ENCODE data around the gene NR3C2. TPM values are rescaled to one million over a fixed set of nuclear protein-coding genes. Genes with fewer than 3 reads are reported as not detected.

The NR3C2 gene
- total RNA-seq, 1 experiment from 2014 or later = 0.16 TPM

DNA sequence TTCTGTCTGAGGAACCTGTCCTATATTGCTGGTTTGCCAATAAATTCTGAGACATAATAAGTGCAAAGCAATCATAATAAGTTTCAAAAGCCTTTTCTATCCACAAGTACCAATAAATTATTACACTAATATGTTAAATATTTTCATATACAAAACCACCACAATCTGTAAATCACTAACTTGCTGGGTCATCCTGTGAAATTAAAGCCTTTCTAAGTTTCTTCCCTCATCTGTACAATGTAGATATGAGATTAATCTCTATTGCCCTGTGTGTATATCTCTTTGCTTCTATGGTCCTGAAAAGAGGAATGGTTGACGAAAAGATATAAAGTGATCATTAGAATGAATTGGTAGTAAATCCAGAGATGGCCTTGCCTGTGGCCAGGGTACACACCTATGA, 231.6 kb downstream of the NR3C2 start:
- H3K4me1 Mint-ChIP-seq (ENCODE audit: low read depth, unreplicated experiment) = no peaks in the 10 kb centered on the region
- TF ChIP-seq, protein P1, sequence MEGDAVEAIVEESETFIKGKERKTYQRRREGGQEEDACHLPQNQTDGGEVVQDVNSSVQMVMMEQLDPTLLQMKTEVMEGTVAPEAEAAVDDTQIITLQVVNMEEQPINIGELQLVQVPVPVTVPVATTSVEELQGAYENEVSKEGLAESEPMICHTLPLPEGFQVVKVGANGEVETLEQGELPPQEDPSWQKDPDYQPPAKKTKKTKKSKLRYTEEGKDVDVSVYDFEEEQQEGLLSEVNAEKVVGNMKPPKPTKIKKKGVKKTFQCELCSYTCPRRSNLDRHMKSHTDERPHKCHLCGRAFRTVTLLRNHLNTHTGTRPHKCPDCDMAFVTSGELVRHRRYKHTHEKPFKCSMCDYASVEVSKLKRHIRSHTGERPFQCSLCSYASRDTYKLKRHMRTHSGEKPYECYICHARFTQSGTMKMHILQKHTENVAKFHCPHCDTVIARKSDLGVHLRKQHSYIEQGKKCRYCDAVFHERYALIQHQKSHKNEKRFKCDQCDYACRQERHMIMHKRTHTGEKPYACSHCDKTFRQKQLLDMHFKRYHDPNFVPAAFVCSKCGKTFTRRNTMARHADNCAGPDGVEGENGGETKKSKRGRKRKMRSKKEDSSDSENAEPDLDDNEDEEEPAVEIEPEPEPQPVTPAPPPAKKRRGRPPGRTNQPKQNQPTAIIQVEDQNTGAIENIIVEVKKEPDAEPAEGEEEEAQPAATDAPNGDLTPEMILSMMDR (IDR thresholded peaks at IDR 0.05; ENCODE audit: insufficient read depth in 1 of 2, low read depth in 1 of 2, low read length in 1 of 2, severe bottlenecking in 1 of 2, unreplicated experiment in 1 of 2) = no peak
- intact Hi-C loops (cut with micrococcal nuclease; ENCODE audit: unreplicated experiment) = no loop called here
- no peak overlapping the region for H3K4me3 ChIP-seq (ENCODE audit: low read depth, low read length)
- no peaks in the 10 kb centered on the region for H3K27me3 ChIP-seq (replicated peaks; ENCODE audit: control insufficient read depth, insufficient read depth, low read length)
- POLR2A ChIA-PET = no interaction called here
- H3K9me3 ChIP-seq = no peaks in the 10 kb centered on the region
- H3K4me1 ChIP-seq = no peaks in the 10 kb centered on the region; the same call in 1 of the 2 replicates
- H3K36me3 ChIP-seq (ENCODE audit: control insufficient read depth, insufficient read depth, low read length) = no peaks in the 10 kb centered on the region
- H3K27ac Mint-ChIP-seq (ENCODE audit: unreplicated experiment) = no peak overlapping the region
- CTCF ChIA-PET = no interaction called here
- no peaks in the 10 kb centered on the region for H3K9me3 Mint-ChIP-seq (ENCODE audit: unreplicated experiment)
- no peak overlapping the region for H3K4me3 Mint-ChIP-seq (ENCODE audit: unreplicated experiment)
- no peaks in the 10 kb centered on the region for H3K36me3 Mint-ChIP-seq (ENCODE audit: insufficient read depth, unreplicated experiment)
- no TSS peak for BruUV-seq (replicated peaks)
- DNase-seq = no peak
- H3K27me3 Mint-ChIP-seq (ENCODE audit: insufficient read depth, unreplicated experiment) = peaks cover 2% of the 10 kb centered on the region

DNA sequence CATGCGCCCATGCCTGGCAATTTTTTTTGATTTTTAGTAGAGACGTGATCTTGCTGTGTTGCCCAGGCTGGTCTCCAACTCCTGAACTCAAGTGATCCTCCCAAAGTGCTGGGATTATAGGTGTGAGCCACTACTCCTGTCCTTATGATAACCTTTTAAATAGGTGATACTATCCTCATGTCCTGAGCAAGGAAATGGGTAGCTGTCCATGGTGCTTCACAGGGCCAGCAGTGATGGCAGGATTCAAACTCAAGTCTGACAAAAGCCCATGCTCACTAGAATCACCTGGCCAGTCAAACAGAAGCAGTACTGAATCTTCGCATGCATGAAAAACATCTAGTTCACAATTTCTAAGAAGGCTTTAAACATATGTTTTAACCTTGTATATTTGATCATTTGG, 235.1 kb downstream of the NR3C2 start:
- Mint-ChIP-seq H3K4me1 (ENCODE audit: low read depth, unreplicated experiment) (no peaks in the 10 kb centered on the region), H3K9me3 (ENCODE audit: unreplicated experiment) (no peaks in the 10 kb centered on the region), H3K27ac (ENCODE audit: unreplicated experiment) (no peak overlapping the region), H3K4me3 (ENCODE audit: unreplicated experiment) (no peak overlapping the region), H3K36me3 (ENCODE audit: insufficient read depth, unreplicated experiment) (no peaks in the 10 kb centered on the region), H3K27me3 (ENCODE audit: insufficient read depth, unreplicated experiment) (peaks cover 6% of the 10 kb centered on the region)
- H3K9me3 ChIP-seq = no peaks in the 10 kb centered on the region
- ChIA-PET CTCF (no interaction called here), POLR2A (no interaction called here)
- H3K4me1 ChIP-seq = no peaks in the 10 kb centered on the region; the same call in 1 of the 2 replicates
- intact Hi-C loops (cut with micrococcal nuclease; ENCODE audit: unreplicated experiment) = no loop called here
- H3K4me3 ChIP-seq (ENCODE audit: low read depth, low read length) = no peak overlapping the region
- DNase-seq = no peak
- H3K36me3 ChIP-seq (ENCODE audit: control insufficient read depth, insufficient read depth, low read length) = no peaks in the 10 kb centered on the region
- TF ChIP-seq, protein P1 (IDR thresholded peaks at IDR 0.05; ENCODE audit: insufficient read depth in 1 of 2, low read depth in 1 of 2, low read length in 1 of 2, severe bottlenecking in 1 of 2, unreplicated experiment in 1 of 2) = no peak
- BruUV-seq (replicated peaks) = no TSS peak
- no peaks in the 10 kb centered on the region for H3K27me3 ChIP-seq (replicated peaks; ENCODE audit: control insufficient read depth, insufficient read depth, low read length)

DNA sequence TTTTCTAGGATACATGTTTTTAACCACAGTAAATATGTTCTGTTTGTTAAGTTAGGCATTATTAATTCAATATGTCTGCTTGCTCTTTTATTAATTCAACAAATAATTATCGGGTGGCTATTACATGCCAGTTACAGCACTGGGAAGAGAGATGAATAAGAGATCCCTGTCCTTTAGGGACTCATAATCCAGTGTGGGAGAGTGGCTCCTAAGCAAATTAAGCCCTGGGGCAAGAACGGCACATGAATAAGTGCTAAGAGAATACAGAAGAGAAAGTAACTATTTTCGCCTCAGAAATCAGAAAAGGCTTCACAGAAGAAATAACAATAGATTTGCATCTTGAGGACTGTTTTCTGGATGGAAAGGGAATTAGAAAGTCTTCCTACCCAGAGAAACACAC, 236.7 kb downstream of the NR3C2 start:
- ChIA-PET POLR2A (no interaction called here), CTCF (no interaction called here)
- no peak overlapping the region for H3K27ac Mint-ChIP-seq (ENCODE audit: unreplicated experiment)
- TF ChIP-seq, protein P1 (IDR thresholded peaks at IDR 0.05; ENCODE audit: insufficient read depth in 1 of 2, low read depth in 1 of 2, low read length in 1 of 2, severe bottlenecking in 1 of 2, unreplicated experiment in 1 of 2) = no peak
- H3K9me3 Mint-ChIP-seq (ENCODE audit: unreplicated experiment) = no peaks in the 10 kb centered on the region
- no peaks in the 10 kb centered on the region for H3K36me3 Mint-ChIP-seq (ENCODE audit: insufficient read depth, unreplicated experiment)
- BruUV-seq (replicated peaks) = no TSS peak
- Histone ChIP-seq H3K9me3 (no peaks in the 10 kb centered on the region), H3K4me1 (no peaks in the 10 kb centered on the region), H3K4me3 (ENCODE audit: low read depth, low read length) (no peak overlapping the region), H3K36me3 (ENCODE audit: control insufficient read depth, insufficient read depth, low read length) (no peaks in the 10 kb centered on the region), H3K27me3 (replicated peaks; ENCODE audit: control insufficient read depth, insufficient read depth, low read length) (no peaks in the 10 kb centered on the region)
- DNase-seq = no peak
- no peak overlapping the region for H3K4me3 Mint-ChIP-seq (ENCODE audit: unreplicated experiment)
- peaks cover 6% of the 10 kb centered on the region for H3K27me3 Mint-ChIP-seq (ENCODE audit: insufficient read depth, unreplicated experiment)
- intact Hi-C loops (cut with micrococcal nuclease; ENCODE audit: unreplicated experiment) = no loop called here
- no peaks in the 10 kb centered on the region for H3K4me1 Mint-ChIP-seq (ENCODE audit: low read depth, unreplicated experiment)
